ENCODE results near the gene RASD1. TPM values are rescaled to one million over a fixed set of nuclear protein-coding genes. Genes with fewer than 3 reads are reported as not detected.

RASD1 gene
- total and polyA plus RNA-seq, 7 experiments from 2014 or later: 0.35 to 2.5 (median 1.0) TPM; not detected in 2

Other genes with a start within 250 kb of the RASD1 start
- gene COPS3, start 215.1 kb downstream of the RASD1 start, total RNA-seq: 10 to 100 TPM; 44.7 to 98.7 (median 69.4) TPM
- 10 to 100 TPM; 76.5 to 86.3 TPM for gene COPS3, start 215.1 kb downstream of the RASD1 start, polyA plus RNA-seq
- gene NT5M, start 193.0 kb downstream of the RASD1 start, total RNA-seq: 1 to 10 TPM; 2.9 to 6.3 (median 3.5) TPM
- 1 to 10 TPM in 1 of 2 donors, under 1 TPM in 1; 0.85 to 4.4 TPM for gene NT5M, start 193.0 kb downstream of the RASD1 start, polyA plus RNA-seq
- 10 to 100 TPM; 14.0 to 24.1 (median 17.2) TPM for gene MED9, start 19.4 kb downstream of the RASD1 start, total RNA-seq
- gene MED9, start 19.4 kb downstream of the RASD1 start, polyA plus RNA-seq: 10 to 100 TPM; 16.8 to 19.9 TPM
- gene PEMT, start 95.3 kb upstream of the RASD1 start, total RNA-seq: 10 to 100 TPM in 4 of 5 experiments, 1 to 10 TPM in 1; 9.5 to 15.0 (median 12.1) TPM
- 10 to 100 TPM; 22.7 to 34.1 TPM for gene PEMT, start 95.3 kb upstream of the RASD1 start, polyA plus RNA-seq
- 10 to 100 TPM; 20.1 to 46.2 (median 23.6) TPM for gene RAI1, start 185.1 kb upstream of the RASD1 start, total RNA-seq
- gene RAI1, start 185.1 kb upstream of the RASD1 start, polyA plus RNA-seq: 1 to 10 TPM; 2.0 to 4.0 TPM

Data from naive thymus-derived CD4-positive, alpha-beta T cell (primary cell).